DMS153 treated with DMSO at 0.1 percent for 48 hours (cell line): ENCODE measurements around the gene ATXN1L.
A peak's percentile ranks its signal among the peaks of the same experiment; 100 is the strongest.
"Not testable (repeated sequence)": the region's sequence is repeated elsewhere in the genome, so short reads cannot be mapped to it uniquely, and the experiment has no call there.

Source experiments
- DNase-seq: peaks from one replicate; lab custom pipeline; 2025; ENCODE audit not compliant: unreplicated experiment; lab: John Stamatoyannopoulos, UW

ATXN1L gene

GRCh38 chr16:71852561-71852960 lies 6.8 kb downstream of the ATXN1L start:
- DNase-seq = no peak

- DNase-seq = no peak
These were observed 7.6 kb downstream of the ATXN1L start for GRCh38 chr16:71853413-71853812.

GRCh38 chr16:71854369-71854948 lies 8.7 kb downstream of the ATXN1L start:
- DNase-seq = no peak

GRCh38 chr16:71855937-71856662 lies 10.3 kb downstream of the ATXN1L start:
- DNase-seq = no peak

GRCh38 chr16:71859762-71860521 lies 14.2 kb downstream of the ATXN1L start:
- DNase-seq = no peak

- no peak for DNase-seq
These were observed 18.2 kb downstream of the ATXN1L start for GRCh38 chr16:71863995-71864394.

GRCh38 chr16:71865173-71865863 lies 19.5 kb downstream of the ATXN1L start:
- no peak for DNase-seq

- not testable (repeated sequence) for DNase-seq
These were observed 21.4 kb downstream of the ATXN1L start for GRCh38 chr16:71867175-71867574.

- no peak for DNase-seq
These were observed 22.2 kb downstream of the ATXN1L start for GRCh38 chr16:71867939-71868338.

GRCh38 chr16:71869089-71869488 lies 23.3 kb downstream of the ATXN1L start:
- DNase-seq = no peak

GRCh38 chr16:71870818-71871217 lies 25.0 kb downstream of the ATXN1L start:
- DNase-seq = no peak

GRCh38 chr16:71873199-71873598 lies 27.4 kb downstream of the ATXN1L start:
- DNase-seq = no peak

GRCh38 chr16:71878911-71879310 lies 33.1 kb downstream of the ATXN1L start:
- DNase-seq = no peak

GRCh38 chr16:71880176-71880575 lies 34.4 kb downstream of the ATXN1L start:
- no peak for DNase-seq

- peak; percentile 61 for DNase-seq
These were observed 36.9 kb downstream of the ATXN1L start for GRCh38 chr16:71882505-71883167.

- DNase-seq = peak; percentile 21
These were observed 37.5 kb downstream of the ATXN1L start for GRCh38 chr16:71883168-71883848.

- DNase-seq = peak; percentile 18
These were observed 38.3 kb downstream of the ATXN1L start, which contains the start of gene ZNF821 for GRCh38 chr16:71883849-71884638. Gene ZNF821, minus strand, starts transcription at chr16:71884182. Its CDS starts 4,236 bp downstream, at chr16:71879946.

- no peak for DNase-seq
These were observed 39.5 kb downstream of the ATXN1L start for GRCh38 chr16:71885261-71885650.

GRCh38 chr16:71889147-71889546 lies 43.4 kb downstream of the ATXN1L start:
- DNase-seq = no peak

- no peak for DNase-seq
These were observed 48.1 kb downstream of the ATXN1L start for GRCh38 chr16:71893888-71894228.
